ENCODE data around the gene THSD4.

DNA sequence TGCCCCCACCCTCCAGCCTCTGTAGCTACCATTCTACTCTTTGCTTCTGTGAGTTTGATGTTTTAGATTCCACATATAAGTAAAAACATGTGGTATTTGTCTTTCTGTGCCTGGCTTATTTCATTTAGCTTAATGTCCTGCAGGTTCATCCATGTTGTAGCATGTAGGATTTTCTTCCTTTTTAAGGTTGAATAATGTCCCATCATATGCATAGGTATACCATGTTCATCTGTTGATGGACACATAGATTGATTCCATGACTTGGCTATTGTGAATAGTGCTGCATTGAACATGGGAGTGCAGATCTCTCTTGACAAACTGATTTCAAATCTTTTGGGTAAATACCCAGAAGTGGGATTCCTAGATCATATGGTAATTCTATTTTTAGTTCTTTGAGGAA lies 11.8 kb downstream of the THSD4 start:
- TF ChIP-seq POLR2AphosphoS5 (IDR thresholded peaks at IDR 0.05) (no peak), REST (IDR thresholded peaks at IDR 0.05; ENCODE audit: borderline replicate concordance) (no peak)

Measured in neural cell (in vitro differentiated cells).